CD4-positive, alpha-beta T cell treated with Interleukin-6 at 100 ng/mL for 8 hours (primary cell): ENCODE measurements around the gene SLC26A6.

Experiments
- DNase-seq: peaks from one replicate; pipeline ENCODE4 v3.0.0-alpha.2; 2020; ENCODE audit warnings: mixed read lengths, low spot score

The SLC26A6 gene

DNA sequence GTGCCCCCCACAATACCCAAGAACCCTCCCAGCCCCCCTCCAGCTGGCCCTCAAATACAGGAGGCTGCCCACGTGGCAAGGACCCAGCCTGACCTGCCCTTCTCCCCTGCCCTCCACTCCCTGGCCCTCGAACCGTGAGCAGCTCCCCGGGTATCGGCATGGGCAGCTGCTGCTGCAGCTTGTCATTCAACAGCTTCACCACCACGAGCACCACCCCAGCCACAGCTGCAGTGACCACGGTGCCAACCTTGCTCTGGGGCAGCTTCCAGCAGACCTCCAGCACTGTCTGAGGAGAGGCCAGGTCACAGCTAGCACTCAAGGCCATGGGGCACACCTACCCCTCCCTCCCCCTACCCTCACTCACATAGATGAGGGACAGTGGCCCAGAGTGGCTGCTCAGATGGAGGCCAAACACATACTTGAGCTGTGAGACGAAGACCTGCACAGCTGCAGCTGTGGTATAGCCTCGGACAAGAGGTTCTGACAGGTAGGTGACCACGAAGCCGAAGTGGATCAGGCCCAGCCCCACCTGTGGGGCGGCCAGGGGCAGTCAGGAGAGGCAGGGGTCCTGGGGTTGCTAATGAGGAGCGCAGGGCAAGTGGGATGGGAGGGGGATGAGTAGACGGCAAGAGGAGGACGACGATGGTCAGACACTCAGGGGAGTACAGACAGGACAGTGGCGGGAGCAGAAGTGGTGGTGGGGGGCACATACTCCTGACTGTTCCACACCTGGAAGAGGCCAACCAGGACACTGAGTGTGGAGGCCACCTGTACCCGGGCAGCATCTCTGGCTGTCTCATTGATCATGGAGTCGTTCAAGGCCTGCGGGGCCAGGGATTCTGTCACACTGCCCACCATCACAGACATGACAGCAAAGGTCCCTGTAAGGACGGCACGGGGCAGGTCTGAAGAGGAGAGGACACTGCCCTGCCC is 3.5 kb downstream of the SLC26A6 start:
- no peak for DNase-seq

GRCh38 chr3:48630833-48631232 is 4.4 kb downstream of the SLC26A6 start:
- no peak for DNase-seq

GRCh38 chr3:48630407-48630806 is 4.9 kb downstream of the SLC26A6 start:
- no peak for DNase-seq

DNA sequence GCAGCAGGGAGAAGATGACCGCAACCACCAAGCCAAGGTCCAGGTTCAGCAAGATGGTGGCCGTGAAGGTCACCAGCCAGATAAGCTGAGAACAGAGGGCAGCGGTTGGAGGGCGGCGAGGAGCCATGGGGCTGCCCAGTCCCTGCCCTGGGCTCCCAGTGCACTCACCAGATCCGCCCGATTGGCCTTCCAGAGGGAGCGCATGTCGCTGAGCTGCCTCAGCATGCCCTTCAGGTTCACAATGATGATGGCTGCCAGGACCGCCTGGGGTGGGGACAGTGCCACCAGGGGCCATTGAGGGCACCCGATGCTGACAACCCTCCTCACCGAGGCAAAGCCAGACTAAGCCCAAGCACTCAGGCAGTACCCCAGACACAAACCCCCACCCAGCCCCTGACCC is 5.4 kb downstream of the SLC26A6 start:
- no peak for DNase-seq

- no peak for DNase-seq
These were observed 6.8 kb downstream of the SLC26A6 start for GRCh38 chr3:48628277-48629017.

- no peak for DNase-seq
These were observed 9.7 kb downstream of the SLC26A6 start for GRCh38 chr3:48625600-48625999.

DNA sequence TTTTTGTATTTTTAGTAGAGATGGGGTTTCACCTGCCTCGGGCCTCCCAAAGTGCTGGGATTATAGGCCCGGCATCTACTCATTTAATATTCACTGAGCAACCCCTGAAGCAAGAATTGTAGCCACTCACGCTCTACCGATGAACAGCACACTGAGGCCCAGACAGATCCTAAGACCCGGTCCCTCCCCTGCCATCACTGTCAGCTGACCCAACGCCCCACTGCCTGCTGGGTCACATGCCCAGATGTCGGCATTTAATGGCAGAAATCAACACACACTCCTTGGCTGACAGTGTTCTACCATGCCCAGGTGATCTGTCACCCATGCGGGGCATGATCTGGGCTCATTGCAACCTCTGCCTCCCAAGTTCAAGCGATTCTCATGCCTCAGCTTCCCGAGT is 10.5 kb downstream of the SLC26A6 start:
- DNase-seq = no peak

GRCh38 chr3:48623851-48624547 is 11.3 kb downstream of the SLC26A6 start:
- no peak for DNase-seq

DNA sequence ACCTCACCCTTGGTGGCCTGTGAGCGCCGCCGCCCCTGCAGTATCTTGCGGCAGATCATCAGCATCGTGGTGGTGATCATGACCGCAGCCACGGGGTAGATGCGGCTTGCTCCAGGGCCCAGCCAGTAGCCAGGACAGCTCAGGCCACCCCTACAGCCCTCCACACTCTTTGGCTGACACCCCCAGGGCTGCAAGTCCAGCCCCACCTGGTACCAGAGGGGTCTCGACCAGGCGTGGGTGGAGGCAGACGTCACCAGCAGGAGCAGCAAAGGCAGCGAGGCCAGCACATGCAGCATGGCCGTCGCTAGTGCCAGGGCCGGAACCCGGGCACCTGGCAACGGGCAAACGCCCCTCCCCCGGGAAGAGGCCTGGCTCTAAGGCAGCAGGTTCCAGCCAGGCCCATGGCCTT is 13.8 kb downstream of the SLC26A6 start, which contains the start of gene TMEM89:
Gene TMEM89 (minus strand): TSS at position 309 of the 409 bp plus-strand sequence. CDS start 13 bp downstream, at position 296.
- DNase-seq = no peak

- no peak for DNase-seq
These were observed 15.4 kb downstream of the SLC26A6 start for GRCh38 chr3:48619541-48620524.

DNA sequence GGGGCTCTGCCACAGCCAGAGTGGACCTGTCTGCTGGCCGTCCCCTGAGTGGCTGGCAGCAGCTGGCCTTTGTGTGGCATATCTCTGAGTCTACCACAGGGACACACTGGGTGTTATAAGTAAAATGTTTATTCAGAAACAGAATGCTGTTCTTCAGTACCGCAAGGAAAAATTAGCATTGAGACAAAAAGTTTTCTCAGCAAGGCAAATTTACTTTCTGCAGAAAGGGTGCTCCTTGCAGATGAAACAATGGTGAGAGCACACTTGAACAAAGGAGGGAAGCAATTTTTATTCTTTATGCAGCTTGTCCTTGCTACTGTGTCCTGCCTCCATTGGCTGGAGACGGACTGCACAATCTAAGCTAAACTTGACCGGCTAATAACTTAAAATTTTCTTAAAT is 17.7 kb downstream of the SLC26A6 start:
- DNase-seq = no peak

DNA sequence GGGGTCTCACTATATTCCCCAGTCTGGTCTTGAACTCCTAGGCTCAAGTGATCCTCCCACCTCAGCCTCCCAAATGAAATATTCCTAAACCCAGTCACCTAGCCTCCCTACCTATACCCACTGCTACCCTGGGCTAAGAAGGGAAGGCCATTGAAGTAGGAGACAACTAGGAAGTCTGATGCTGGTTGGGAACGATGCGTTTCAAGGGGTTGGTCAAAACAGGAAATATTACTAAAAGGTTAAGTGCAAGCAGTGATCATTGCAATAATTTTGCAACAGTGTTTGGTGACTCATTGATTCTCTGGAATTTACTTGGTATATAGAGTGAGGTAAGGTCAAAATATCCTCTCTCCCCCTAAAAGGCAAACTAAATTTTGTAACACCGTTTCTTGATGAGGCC is 21.2 kb downstream of the SLC26A6 start:
- DNase-seq = no peak

DNA sequence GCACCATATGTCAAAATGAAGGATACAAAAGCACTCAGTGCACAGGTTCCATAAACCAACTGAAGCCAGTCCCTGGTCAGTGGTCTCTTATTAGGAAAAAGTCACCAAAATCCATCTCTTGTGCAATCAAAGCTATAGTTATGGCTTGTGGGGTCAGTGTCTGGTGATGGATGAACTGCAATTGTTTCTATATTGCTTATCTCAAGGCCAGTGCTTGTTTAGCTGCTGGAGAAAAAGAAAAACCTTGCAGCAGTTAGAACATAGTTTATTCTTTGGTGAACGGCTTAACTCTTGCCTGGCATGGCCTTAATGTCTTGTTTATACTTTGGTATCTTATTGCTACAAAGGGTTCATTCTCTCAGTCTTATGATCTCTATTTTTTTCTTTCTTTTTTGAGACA is 23.0 kb downstream of the SLC26A6 start:
- DNase-seq = no peak

DNA sequence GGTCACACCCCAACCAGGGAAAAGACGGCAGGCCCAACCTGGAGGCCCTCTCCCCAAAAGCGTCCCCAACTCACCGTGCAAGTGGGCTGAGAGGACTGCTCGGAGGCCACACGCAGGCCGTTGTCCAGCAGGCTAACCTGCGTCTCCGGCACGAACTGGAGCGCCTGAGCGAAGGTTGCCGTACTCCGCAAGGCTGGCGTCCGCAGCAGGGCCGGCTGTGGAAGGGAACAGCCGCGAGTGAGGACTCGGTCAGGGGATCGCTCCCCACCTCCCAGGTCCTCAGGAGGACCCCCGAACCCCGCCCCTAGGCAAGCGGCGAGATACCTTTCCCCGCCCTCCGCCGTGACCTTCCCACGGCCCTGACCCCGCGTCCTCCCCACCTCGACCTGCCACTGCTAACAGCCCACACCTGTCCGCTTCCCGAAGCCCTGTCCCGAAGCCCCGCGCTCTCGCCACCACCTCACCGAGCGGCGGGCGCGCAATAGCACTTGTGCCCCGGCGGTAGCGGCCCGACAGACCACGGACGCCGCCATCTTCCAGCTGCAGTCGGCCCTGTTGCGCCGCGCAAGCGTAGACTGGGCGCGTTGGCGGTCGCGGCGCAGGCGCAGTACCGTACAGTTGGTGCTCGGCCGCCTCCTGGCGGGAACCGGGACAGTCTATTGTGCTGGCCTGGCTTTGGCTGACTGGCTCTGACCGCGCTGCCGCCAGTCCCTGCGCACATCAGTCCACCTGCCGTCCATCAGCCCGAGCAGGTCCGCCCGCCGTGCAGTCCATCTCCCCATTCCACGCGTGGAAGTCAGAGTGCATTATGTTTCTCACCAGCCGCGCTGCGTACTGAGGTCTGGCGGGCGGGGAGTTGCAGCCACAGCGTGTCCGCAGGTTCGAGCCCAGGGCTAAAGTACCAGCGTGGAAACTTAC is 25.9 kb downstream of the SLC26A6 start, which contains the start of gene UQCRC1:
Gene UQCRC1 (minus strand): TSS at position 559 of the 918 bp plus-strand sequence. CDS start 26 bp downstream, at position 533.
- peak; percentile 91 for DNase-seq

DNA sequence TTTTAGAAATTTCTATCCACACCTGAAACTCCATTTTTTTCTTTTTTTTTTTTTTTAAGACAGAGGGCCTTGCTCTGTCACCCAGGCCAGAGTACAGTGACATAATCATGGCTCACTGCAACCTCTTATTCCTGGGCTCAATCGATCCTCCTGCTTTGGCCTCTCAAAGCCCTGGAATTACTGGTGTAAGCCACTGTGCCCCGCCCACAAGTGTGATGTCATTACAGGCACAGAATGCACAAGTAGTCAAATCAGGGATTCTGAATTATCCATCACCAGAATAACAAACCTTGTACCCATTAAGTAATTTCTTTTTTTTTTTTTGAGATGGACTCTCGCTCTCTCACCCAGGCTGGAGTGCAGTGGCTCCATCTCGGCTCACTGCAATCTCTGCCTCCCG is 27.7 kb downstream of the SLC26A6 start:
- DNase-seq = no peak

- DNase-seq = no peak
These were observed 33.7 kb downstream of the SLC26A6 start for GRCh38 chr3:48601622-48601994.

GRCh38 chr3:48600711-48601621 is 34.3 kb downstream of the SLC26A6 start:
- no peak for DNase-seq

DNA sequence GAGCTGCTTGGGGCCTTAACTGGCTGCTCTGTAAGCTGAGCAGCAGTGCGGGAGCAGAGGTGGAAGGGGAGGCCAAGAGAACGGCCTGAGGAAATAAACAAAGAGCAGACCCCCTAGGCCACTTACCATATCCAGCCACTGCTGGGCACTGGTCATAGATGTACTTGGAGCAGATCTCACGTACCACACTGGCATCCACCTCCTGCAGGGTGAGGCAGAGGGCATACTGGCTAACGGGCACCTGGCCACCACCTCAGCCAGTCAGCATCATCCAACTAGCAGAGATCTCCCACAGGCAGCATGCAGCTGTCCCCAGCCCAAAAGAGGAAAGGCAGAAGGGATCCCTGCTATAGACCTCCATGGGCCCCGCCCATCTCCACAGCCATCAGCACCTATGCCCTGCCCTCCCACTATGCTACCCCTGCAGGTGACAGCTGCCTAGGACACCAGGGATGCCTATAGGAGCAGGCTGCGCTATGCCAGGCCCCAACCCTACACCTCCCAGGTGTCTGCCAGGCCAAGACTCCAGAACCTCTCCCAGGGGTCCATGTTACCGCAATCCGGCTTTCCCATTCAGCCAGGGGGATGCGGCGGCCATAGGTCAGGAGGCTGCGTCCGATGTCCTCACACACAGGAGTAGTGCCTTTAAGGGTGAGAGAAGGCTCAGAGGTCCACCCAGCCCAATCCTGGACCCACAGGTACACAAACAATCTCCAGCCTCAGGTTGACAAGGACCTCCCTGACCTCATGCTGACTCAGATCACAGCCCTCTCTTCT is 35.6 kb downstream of the SLC26A6 start:
- no peak for DNase-seq
